ENCODE results near the gene LIMCH1.
A peak's percentile ranks its signal among the peaks of the same experiment; 100 is the strongest.
"Not testable (repeated sequence)": the region's sequence is repeated elsewhere in the genome, so short reads cannot be mapped to it uniquely, and the experiment has no call there.

LIMCH1 gene

DNA sequence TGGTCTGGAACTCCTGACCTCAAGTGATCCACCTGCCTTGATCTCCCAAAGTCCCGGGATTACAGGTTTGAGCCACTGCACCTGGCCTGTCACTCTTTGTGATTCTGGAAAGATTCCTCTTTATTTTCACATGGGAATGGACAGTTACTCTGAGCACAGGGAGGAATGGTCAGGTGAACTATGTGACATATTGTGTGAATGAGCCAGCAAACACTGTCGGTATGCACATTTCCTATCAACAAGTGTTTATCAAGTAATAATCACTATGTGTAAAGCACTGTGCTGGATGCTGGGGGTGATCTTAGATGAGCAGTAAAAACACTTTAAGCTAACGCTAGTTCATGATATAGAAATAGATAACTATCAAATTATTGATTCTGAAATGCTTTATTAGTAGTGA lies 97.5 kb downstream of the LIMCH1 start:
- Histone ChIP-seq H3K4me1 (ENCODE audit: control insufficient read depth, low read depth, low read length) (peaks cover 8% of the 10 kb centered on the region), H3K27me3 (ENCODE audit: control insufficient read depth, insufficient read depth, low read length) (no peaks in the 10 kb centered on the region), H3K36me3 (ENCODE audit: control insufficient read depth, low read depth, low read length) (no peaks in the 10 kb centered on the region), H3K9me3 (ENCODE audit: control insufficient read depth, low read depth, low read length) (no peaks in the 10 kb centered on the region), H3K9ac (ENCODE audit: low read length) (no peak overlapping the region), H3K27ac (ENCODE audit: low read length) (no peak overlapping the region), H3K4me3 (ENCODE audit: low read length) (no peak overlapping the region)

- no peaks in the 10 kb centered on the region for H3K9me3 ChIP-seq (ENCODE audit: control insufficient read depth, low read depth, low read length)
- H3K36me3 ChIP-seq (ENCODE audit: control insufficient read depth, low read depth, low read length), result no peaks in the 10 kb centered on the region
- no peak overlapping the region for H3K9ac ChIP-seq (ENCODE audit: low read length)
- H3K4me3 ChIP-seq (ENCODE audit: low read length), result no peak overlapping the region
- no peaks in the 10 kb centered on the region for H3K27me3 ChIP-seq (ENCODE audit: control insufficient read depth, insufficient read depth, low read length)
- peaks cover 8% of the 10 kb centered on the region for H3K4me1 ChIP-seq (ENCODE audit: control insufficient read depth, low read depth, low read length)
- no peak overlapping the region for H3K27ac ChIP-seq (ENCODE audit: low read length)
Observed at GRCh38 chr4:41638203-41638602, 100.2 kb downstream of the LIMCH1 start.

GRCh38 chr4:41638866-41639265 lies 100.9 kb downstream of the LIMCH1 start:
- H3K4me3 ChIP-seq (ENCODE audit: low read length), result no peak overlapping the region
- H3K27me3 ChIP-seq (ENCODE audit: control insufficient read depth, insufficient read depth, low read length), result peaks cover 5% of the 10 kb centered on the region
- peaks cover 11% of the 10 kb centered on the region for H3K4me1 ChIP-seq (ENCODE audit: control insufficient read depth, low read depth, low read length)
- no peak overlapping the region for H3K27ac ChIP-seq (ENCODE audit: low read length)
- no peak overlapping the region for H3K9ac ChIP-seq (ENCODE audit: low read length)
- no peaks in the 10 kb centered on the region for H3K36me3 ChIP-seq (ENCODE audit: control insufficient read depth, low read depth, low read length)
- H3K9me3 ChIP-seq (ENCODE audit: control insufficient read depth, low read depth, low read length), result no peaks in the 10 kb centered on the region

- H3K9me3 ChIP-seq (ENCODE audit: control insufficient read depth, low read depth, low read length), result no peaks in the 10 kb centered on the region
- H3K27me3 ChIP-seq (ENCODE audit: control insufficient read depth, insufficient read depth, low read length), result peaks cover 5% of the 10 kb centered on the region
- no peak overlapping the region for H3K4me3 ChIP-seq (ENCODE audit: low read length)
- H3K4me1 ChIP-seq (ENCODE audit: control insufficient read depth, low read depth, low read length), result peaks cover 11% of the 10 kb centered on the region
- H3K27ac ChIP-seq (ENCODE audit: low read length), result no peak overlapping the region
- no peaks in the 10 kb centered on the region for H3K36me3 ChIP-seq (ENCODE audit: control insufficient read depth, low read depth, low read length)
- no peak overlapping the region for H3K9ac ChIP-seq (ENCODE audit: low read length)
Observed at GRCh38 chr4:41639291-41639690, 101.3 kb downstream of the LIMCH1 start.

GRCh38 chr4:41640906-41641305 lies 102.9 kb downstream of the LIMCH1 start:
- Histone ChIP-seq H3K36me3 (ENCODE audit: control insufficient read depth, low read depth, low read length) (no peaks in the 10 kb centered on the region), H3K4me1 (ENCODE audit: control insufficient read depth, low read depth, low read length) (peaks cover 16% of the 10 kb centered on the region), H3K27me3 (ENCODE audit: control insufficient read depth, insufficient read depth, low read length) (peaks cover 17% of the 10 kb centered on the region), H3K9ac (ENCODE audit: low read length) (no peak overlapping the region), H3K4me3 (ENCODE audit: low read length) (no peak overlapping the region), H3K9me3 (ENCODE audit: control insufficient read depth, low read depth, low read length) (no peaks in the 10 kb centered on the region), H3K27ac (ENCODE audit: low read length) (no peak overlapping the region)

DNA sequence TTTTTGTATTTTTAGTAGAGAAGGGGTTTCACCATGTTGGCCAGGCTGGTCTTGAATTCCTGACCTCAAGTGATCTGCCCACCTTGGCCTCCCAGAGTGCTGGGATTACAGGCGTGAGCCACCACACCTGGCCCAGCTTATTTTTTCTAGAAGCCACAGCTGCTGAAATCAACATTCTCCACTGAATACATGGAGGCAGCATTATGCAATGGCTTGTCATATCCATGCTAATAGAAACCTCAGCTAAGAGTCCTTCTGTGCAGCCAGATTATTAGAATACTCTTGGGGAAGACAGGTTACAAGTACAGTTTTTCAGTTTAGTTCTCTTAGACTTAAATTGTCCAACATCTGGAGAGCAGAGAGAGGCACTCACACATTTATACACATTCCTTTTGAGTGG lies 104.8 kb downstream of the LIMCH1 start:
- not testable (repeated sequence) for H3K9me3 ChIP-seq (ENCODE audit: control insufficient read depth, low read depth, low read length); H3K4me3 ChIP-seq (ENCODE audit: low read length); H3K36me3 ChIP-seq (ENCODE audit: control insufficient read depth, low read depth, low read length); H3K9ac ChIP-seq (ENCODE audit: low read length); H3K27ac ChIP-seq (ENCODE audit: low read length)
- Histone ChIP-seq H3K27me3 (ENCODE audit: control insufficient read depth, insufficient read depth, low read length) (peaks cover 17% of the 10 kb centered on the region), H3K4me1 (ENCODE audit: control insufficient read depth, low read depth, low read length) (peaks cover 16% of the 10 kb centered on the region)

- Histone ChIP-seq H3K27ac (ENCODE audit: low read length) (no peak overlapping the region), H3K9me3 (ENCODE audit: control insufficient read depth, low read depth, low read length) (no peaks in the 10 kb centered on the region), H3K4me1 (ENCODE audit: control insufficient read depth, low read depth, low read length) (peaks cover 16% of the 10 kb centered on the region), H3K27me3 (ENCODE audit: control insufficient read depth, insufficient read depth, low read length) (peaks cover 17% of the 10 kb centered on the region), H3K4me3 (ENCODE audit: low read length) (no peak overlapping the region), H3K9ac (ENCODE audit: low read length) (peak overlapping the region; percentile 34), H3K36me3 (ENCODE audit: control insufficient read depth, low read depth, low read length) (no peaks in the 10 kb centered on the region)
Observed at GRCh38 chr4:41643331-41643730, 105.4 kb downstream of the LIMCH1 start.

DNA sequence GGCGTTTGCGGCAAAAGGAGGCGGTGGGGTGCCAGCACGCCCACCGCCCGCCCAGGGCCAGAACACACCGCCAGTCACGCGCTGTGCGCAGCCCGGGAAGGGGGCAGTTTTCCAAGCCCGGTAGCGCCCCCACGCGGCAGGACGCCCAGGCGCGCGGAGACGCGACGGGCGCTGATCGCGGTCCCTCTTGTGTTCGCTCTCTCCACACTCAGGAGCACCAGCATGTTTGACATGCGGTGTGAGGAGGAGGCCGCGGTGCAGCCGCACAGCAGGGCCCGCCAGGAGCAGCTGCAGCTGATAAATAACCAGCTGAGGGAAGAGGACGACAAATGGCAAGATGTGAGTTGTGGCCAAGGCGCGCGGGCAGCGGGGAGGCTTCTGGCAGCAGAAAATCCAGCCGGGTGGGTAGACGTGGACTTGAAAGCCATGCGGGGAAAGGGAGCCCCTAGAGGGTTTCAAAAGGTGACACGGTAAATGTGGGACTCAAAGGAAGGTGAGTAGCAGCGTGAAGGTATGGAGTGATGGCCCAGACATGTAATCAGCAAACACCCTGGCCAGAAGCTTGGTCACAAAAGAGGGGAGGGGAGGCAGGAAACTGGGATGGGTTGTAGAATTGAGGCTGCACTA lies 106.4 kb downstream of the LIMCH1 start:
- Histone ChIP-seq H3K27ac (ENCODE audit: low read length) (no peak overlapping the region), H3K36me3 (ENCODE audit: control insufficient read depth, low read depth, low read length) (no peaks in the 10 kb centered on the region), H3K4me3 (ENCODE audit: low read length) (peak overlapping the region; percentile 18), H3K9me3 (ENCODE audit: control insufficient read depth, low read depth, low read length) (no peaks in the 10 kb centered on the region), H3K9ac (ENCODE audit: low read length) (no peak overlapping the region), H3K27me3 (ENCODE audit: control insufficient read depth, insufficient read depth, low read length) (peaks cover 17% of the 10 kb centered on the region), H3K4me1 (ENCODE audit: control insufficient read depth, low read depth, low read length) (peaks cover 10% of the 10 kb centered on the region)

GRCh38 chr4:41644915-41645295 lies 106.9 kb downstream of the LIMCH1 start:
- H3K4me1 ChIP-seq (ENCODE audit: control insufficient read depth, low read depth, low read length), result peaks cover 8% of the 10 kb centered on the region
- no peaks in the 10 kb centered on the region for H3K36me3 ChIP-seq (ENCODE audit: control insufficient read depth, low read depth, low read length)
- peak overlapping the region; percentile 18 for H3K4me3 ChIP-seq (ENCODE audit: low read length)
- H3K27me3 ChIP-seq (ENCODE audit: control insufficient read depth, insufficient read depth, low read length), result peaks cover 17% of the 10 kb centered on the region
- H3K9ac ChIP-seq (ENCODE audit: low read length), result no peak overlapping the region
- H3K27ac ChIP-seq (ENCODE audit: low read length), result no peak overlapping the region
- no peaks in the 10 kb centered on the region for H3K9me3 ChIP-seq (ENCODE audit: control insufficient read depth, low read depth, low read length)

GRCh38 chr4:41645728-41646390 lies 107.9 kb downstream of the LIMCH1 start:
- Histone ChIP-seq H3K36me3 (ENCODE audit: control insufficient read depth, low read depth, low read length) (no peaks in the 10 kb centered on the region), H3K4me3 (ENCODE audit: low read length) (no peak overlapping the region), H3K4me1 (ENCODE audit: control insufficient read depth, low read depth, low read length) (peaks cover 8% of the 10 kb centered on the region), H3K9ac (ENCODE audit: low read length) (no peak overlapping the region), H3K27ac (ENCODE audit: low read length) (no peak overlapping the region), H3K9me3 (ENCODE audit: control insufficient read depth, low read depth, low read length) (no peaks in the 10 kb centered on the region), H3K27me3 (ENCODE audit: control insufficient read depth, insufficient read depth, low read length) (peaks cover 17% of the 10 kb centered on the region)

DNA sequence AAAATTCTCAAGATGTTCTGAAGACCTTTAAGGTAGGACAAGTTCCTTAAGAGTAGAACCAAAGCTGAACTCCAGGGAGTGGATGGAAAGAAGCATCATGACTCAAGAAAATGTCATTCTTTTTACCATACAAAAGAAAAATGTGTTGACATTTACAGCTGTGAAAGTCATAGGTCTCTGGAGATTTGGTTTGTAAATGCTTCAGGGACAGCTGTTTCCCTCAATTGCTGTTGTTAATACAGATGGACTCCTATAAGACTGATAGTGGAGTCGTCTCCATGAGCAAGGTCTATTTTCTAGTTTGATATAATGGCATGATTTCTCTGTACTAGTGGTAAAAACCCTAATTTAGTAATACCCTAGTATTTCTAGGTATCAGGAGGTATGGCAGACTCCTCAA lies 108.9 kb downstream of the LIMCH1 start:
- Histone ChIP-seq H3K27me3 (ENCODE audit: control insufficient read depth, insufficient read depth, low read length) (peaks cover 17% of the 10 kb centered on the region), H3K9ac (ENCODE audit: low read length) (no peak overlapping the region), H3K9me3 (ENCODE audit: control insufficient read depth, low read depth, low read length) (no peaks in the 10 kb centered on the region), H3K4me1 (ENCODE audit: control insufficient read depth, low read depth, low read length) (peaks cover 8% of the 10 kb centered on the region), H3K4me3 (ENCODE audit: low read length) (no peak overlapping the region), H3K36me3 (ENCODE audit: control insufficient read depth, low read depth, low read length) (no peaks in the 10 kb centered on the region), H3K27ac (ENCODE audit: low read length) (no peak overlapping the region)

DNA sequence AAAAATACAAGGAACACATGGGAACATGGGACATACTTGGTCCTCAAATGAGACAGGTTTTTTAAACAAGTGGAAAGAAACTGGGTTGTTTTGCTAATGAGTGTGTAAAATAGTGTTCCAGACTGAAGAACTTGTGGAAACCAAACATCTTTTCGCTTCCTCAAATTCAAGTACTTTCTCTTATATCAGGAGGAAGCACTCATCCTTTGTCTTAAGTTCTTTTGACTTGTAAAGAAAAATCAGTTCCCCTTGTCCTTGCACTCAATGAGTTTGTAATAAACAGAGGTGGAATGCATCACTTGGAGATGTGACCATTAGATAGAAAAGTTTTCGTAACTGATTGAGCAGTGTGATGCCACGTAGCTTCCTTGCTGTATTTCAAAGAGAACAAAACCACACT lies 109.4 kb downstream of the LIMCH1 start:
- H3K27ac ChIP-seq (ENCODE audit: low read length), result no peak overlapping the region
- H3K9ac ChIP-seq (ENCODE audit: low read length), result no peak overlapping the region
- H3K9me3 ChIP-seq (ENCODE audit: control insufficient read depth, low read depth, low read length), result no peaks in the 10 kb centered on the region
- no peak overlapping the region for H3K4me3 ChIP-seq (ENCODE audit: low read length)
- H3K4me1 ChIP-seq (ENCODE audit: control insufficient read depth, low read depth, low read length), result peaks cover 8% of the 10 kb centered on the region
- peaks cover 17% of the 10 kb centered on the region for H3K27me3 ChIP-seq (ENCODE audit: control insufficient read depth, insufficient read depth, low read length)
- no peaks in the 10 kb centered on the region for H3K36me3 ChIP-seq (ENCODE audit: control insufficient read depth, low read depth, low read length)

Measured in iPS-18a (cell line).